T-helper 22 cell (primary cell): ENCODE measurements around the gene PRICKLE1.

Experiments used
- DNase-seq: peaks from one replicate; pipeline ENCODE4 v3.0.0-alpha.2; 2020; ENCODE audit warnings: low read depth

Gene PRICKLE1

GRCh38 chr12:42447371-42447786, 142.2 kb downstream of the PRICKLE1 start:
- no peak for DNase-seq

- DNase-seq, result no peak
Observed at GRCh38 chr12:42446761-42447160, 142.8 kb downstream of the PRICKLE1 start.

- DNase-seq, result no peak
Observed at GRCh38 chr12:42445891-42446290, 143.7 kb downstream of the PRICKLE1 start.

GRCh38 chr12:42444192-42444943, 145.2 kb downstream of the PRICKLE1 start:
- DNase-seq, result no peak

- DNase-seq, result no peak
Observed at GRCh38 chr12:42442888-42443287, 146.7 kb downstream of the PRICKLE1 start.

- no peak for DNase-seq
Observed at GRCh38 chr12:42442311-42442759, 147.2 kb downstream of the PRICKLE1 start.

GRCh38 chr12:42440608-42441007, 148.9 kb downstream of the PRICKLE1 start:
- DNase-seq, result no peak

GRCh38 chr12:42432517-42433140, 156.9 kb downstream of the PRICKLE1 start:
- DNase-seq, result no peak

GRCh38 chr12:42428850-42429249, 160.7 kb downstream of the PRICKLE1 start:
- DNase-seq, result no peak

GRCh38 chr12:42426746-42427145, 162.8 kb downstream of the PRICKLE1 start:
- no peak for DNase-seq

- no peak for DNase-seq
Observed at GRCh38 chr12:42422785-42423184, 166.8 kb downstream of the PRICKLE1 start.

- no peak for DNase-seq
Observed at GRCh38 chr12:42421844-42422779, 167.4 kb downstream of the PRICKLE1 start.

- DNase-seq, result no peak
Observed at GRCh38 chr12:42420395-42420794, 169.2 kb downstream of the PRICKLE1 start.

- no peak for DNase-seq
Observed at GRCh38 chr12:42410340-42410739, 179.2 kb downstream of the PRICKLE1 start.

GRCh38 chr12:42409471-42409870, 180.1 kb downstream of the PRICKLE1 start:
- no peak for DNase-seq

GRCh38 chr12:42407306-42407705, 182.2 kb downstream of the PRICKLE1 start:
- DNase-seq, result no peak
